Coronary artery (tissue), 2 donors: ENCODE measurements around the gene CFAP70.

Experiments used
- DNase-seq: peaks from one replicate; pipeline ENCODE4 v3.0.0-alpha.2; 2017; ENCODE audit warnings: low spot score
- H3K27ac ChIP-seq, 2 donors: fragments of 200-600 bp; sonication (generic); one replicate each; pipeline ENCODE4 v1.5.1; 2016 to 2019
- H3K4me3 ChIP-seq: fragments of 200-600 bp; sonication (generic); 2 replicates; pipeline ENCODE4 v1.5.1; 2016; ENCODE audit warnings: mild to moderate bottlenecking, moderate library complexity
- CTCF ChIP-seq: fragments of 200-600 bp; sonication (generic); IDR thresholded peaks from one replicate; pipeline ENCODE4 v1.5.1; 2019; ENCODE audit warnings: antibody characterized with exemption

The CFAP70 gene

GRCh38 chr10:73205081-73205480, 153.6 kb downstream of the CFAP70 start:
- DNase-seq: no peak
- no peak for TF ChIP-seq CTCF
- no peak overlapping the region for H3K4me3 ChIP-seq
- no peak overlapping the region for H3K27ac ChIP-seq
